Stromal cell of bone marrow (primary cell): ENCODE results near the gene ZC2HC1C.
"Not testable (repeated sequence)": the region's sequence is repeated elsewhere in the genome, so short reads cannot be mapped to it uniquely, and the experiment has no call there.

Experiments used
- DNase-seq: peaks from one replicate; pipeline ENCODE4 v3.0.0-alpha.2; 2012; ENCODE audit warnings: low read depth

Gene ZC2HC1C

DNA sequence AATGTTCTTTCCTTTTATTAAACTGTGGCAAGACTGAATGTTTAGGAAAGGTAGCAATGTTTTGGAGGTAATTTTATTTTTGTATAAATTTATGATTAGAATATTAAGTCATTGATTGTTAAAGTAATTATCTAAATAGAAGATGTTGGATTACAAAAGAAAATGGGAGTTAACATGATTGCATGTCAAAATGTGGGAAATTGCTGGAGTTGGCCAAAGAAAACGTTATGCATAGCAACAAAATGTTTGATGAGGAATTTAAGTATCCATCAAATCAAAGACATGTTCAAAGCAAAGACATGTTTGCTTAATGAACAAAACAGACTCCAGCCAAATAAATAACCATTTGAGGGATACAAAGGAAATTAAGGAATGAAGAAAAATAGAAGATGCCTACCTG lies 15.0 kb upstream of the ZC2HC1C start:
- DNase-seq = no peak

DNA sequence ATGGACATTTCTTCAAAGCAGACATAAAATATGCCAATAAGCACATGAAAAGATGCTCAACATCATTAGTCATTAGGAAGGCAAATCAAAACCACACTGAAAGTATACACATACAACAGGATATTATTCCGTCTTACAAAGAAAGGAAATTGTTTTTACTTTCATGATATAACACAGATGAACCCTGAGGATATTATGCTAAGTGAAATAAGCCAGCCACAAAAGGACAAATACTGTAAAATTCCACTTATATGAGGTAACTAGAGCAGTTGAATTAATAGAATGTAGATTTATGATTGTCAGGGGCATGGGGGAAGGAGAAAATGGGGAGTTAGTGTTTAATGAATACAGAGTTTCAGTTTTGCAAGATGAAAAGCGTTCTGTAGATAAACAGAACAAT lies 9.8 kb upstream of the ZC2HC1C start:
- DNase-seq = no peak

DNA sequence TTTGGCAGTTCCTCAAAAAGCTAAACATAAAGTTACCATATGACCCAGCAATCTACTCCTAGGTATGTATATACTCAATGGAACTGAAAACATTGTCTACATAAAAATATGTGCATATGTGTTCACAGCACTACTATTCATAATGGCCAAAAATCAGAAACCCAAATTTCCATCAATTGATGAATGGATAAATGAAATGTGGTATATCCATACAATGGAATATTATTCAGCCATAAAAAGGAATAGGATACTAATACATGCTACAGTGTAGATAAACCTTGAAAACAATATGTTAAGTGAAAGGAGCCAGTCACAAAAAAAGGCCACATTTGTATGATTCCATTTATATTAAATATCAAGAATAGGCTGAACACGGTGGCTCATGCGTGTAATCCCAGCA lies 9.0 kb upstream of the ZC2HC1C start:
- no peak for DNase-seq

GRCh38 chr14:75063013-75063412 lies 6.4 kb upstream of the ZC2HC1C start:
- no peak for DNase-seq

GRCh38 chr14:75063491-75064204 lies 5.8 kb upstream of the ZC2HC1C start, which contains the start of gene ACYP1:
Gene ACYP1, minus strand, starts transcription at chr14:75064024. Its CDS starts 471 bp downstream, at chr14:75063553.
- DNase-seq = peak; percentile 79

GRCh38 chr14:75064205-75064567 lies 5.3 kb upstream of the ZC2HC1C start:
- no peak for DNase-seq

DNA sequence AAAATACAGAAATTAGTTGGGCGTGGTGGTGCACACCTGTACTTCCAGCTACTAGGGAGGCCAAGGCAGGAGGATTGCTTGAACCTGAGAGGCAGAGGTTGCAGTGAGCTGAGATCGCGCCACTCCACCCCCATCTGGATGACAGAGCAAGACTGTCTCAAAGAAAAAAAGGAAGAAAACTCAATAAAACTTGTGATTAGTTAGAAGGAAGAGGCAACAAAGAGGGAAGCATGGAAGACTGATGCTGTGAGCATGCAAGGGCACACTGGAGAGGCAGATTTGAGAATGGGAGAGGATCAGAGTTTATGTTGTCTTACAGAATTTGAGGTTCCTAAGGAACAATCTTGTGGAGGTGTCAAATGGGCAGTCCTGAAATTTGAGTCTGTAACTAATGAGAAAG lies 2.8 kb upstream of the ZC2HC1C start:
- no peak for DNase-seq

- DNase-seq = no peak
Measured at GRCh38 chr14:75067212-75067611, 2.2 kb upstream of the ZC2HC1C start.

GRCh38 chr14:75067765-75068164 lies 1.7 kb upstream of the ZC2HC1C start:
- not testable (repeated sequence) for DNase-seq

GRCh38 chr14:75068294-75069120 lies 934 bp upstream of the ZC2HC1C start:
- no peak for DNase-seq

GRCh38 chr14:75069811-75070145 lies 337 bp downstream of the ZC2HC1C start:
- DNase-seq = no peak

DNA sequence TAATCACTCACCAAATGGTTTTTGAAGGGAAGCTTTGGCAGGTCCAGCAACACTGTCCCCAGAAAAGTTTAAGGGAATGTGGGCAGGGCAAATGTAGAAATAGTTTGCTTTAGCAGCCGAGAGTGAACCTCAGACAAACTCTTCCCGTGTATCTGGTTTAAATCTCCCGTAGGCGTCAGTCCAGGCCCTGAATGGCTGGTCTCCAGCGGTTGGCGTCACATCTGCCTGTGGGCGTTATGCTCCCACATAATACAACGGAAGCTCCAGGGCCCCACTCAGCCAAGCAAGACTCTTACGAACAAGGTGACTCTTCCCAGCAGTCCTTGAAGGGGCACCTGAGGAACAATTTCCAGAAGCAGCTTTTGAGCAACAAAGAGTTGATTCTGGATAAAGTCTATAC lies 942 bp downstream of the ZC2HC1C start:
- no peak for DNase-seq

- DNase-seq = no peak
Measured at GRCh38 chr14:75077794-75078193, 8.4 kb downstream of the ZC2HC1C start.

GRCh38 chr14:75079521-75079920 lies 10.1 kb downstream of the ZC2HC1C start:
- no peak for DNase-seq

GRCh38 chr14:75081660-75082229 lies 12.3 kb downstream of the ZC2HC1C start:
- no peak for DNase-seq

GRCh38 chr14:75083271-75083670 lies 13.8 kb downstream of the ZC2HC1C start:
- no peak for DNase-seq

DNA sequence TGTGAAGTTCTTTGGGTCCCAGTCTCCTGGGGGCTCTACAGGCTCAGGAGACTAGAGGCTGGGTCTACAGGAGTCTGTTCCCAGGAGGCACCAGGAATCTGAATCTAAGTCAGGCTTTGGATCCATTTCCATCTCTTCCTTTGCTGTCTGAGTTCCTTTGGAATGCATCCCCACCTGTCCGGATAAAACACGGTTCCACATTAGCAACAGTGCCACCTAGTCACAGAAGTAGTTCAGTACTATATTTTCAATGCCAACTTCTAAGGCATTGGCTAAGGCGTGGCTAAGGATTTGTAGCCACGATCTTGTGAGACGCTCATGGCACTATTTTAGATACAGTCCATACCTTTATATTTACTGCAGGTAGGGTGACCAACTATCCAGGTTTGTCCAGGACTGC lies 15.1 kb downstream of the ZC2HC1C start:
- no peak for DNase-seq

- DNase-seq = no peak
Measured at GRCh38 chr14:75088153-75088552, 18.7 kb downstream of the ZC2HC1C start.

- peak; percentile 44 for DNase-seq
Measured at GRCh38 chr14:75088566-75089373, 19.3 kb downstream of the ZC2HC1C start.

GRCh38 chr14:75090353-75090752 lies 20.9 kb downstream of the ZC2HC1C start:
- DNase-seq = no peak

DNA sequence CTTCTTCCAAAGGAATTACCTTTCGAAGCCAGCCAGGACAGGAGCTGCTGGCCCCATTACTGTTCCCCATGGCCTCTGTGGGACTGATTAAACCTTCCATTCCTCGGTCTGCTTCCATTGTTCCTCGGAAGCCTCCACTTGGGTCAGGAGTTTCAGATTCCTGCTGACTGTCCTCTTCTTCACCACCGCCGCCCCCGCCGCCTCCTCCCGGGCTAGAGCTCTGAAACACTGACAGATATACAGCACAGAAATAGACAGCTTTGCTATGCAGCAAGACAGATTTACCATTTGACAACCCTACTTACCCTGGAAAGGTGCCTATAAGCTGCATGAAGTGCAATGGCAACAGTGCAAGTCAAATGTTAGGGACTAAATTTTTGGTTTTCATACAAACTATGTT lies 21.8 kb downstream of the ZC2HC1C start:
- DNase-seq = no peak

DNA sequence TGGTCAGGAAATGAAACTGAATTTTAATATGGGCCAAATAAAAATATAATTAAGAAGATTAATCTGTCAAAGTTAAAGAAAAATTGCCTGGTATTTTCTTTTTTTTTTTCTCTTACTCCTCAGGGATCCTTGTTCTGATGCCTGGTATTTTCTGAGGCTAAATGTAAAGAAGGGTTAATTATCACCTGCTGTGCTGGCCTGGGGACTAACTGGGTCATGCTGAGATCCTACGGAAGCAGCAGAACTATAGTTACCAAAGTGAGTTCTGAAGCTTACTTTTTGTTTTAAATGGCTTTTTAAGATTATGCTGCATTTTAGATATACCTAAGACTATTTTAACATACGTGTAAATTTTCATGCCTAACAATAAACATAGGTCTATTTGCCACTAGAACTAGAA lies 23.3 kb downstream of the ZC2HC1C start:
- no peak for DNase-seq
